HCEC 1CT (cell line): Measurements from ENCODE around the gene FOXK2.
"Not testable (repeated sequence)": the region's sequence is repeated elsewhere in the genome, so short reads cannot be mapped to it uniquely, and the experiment has no call there.

Experiments
- DNase-seq: peaks from one replicate; pipeline ENCODE4 v3.0.0-alpha.2; 2017

The FOXK2 gene

DNA sequence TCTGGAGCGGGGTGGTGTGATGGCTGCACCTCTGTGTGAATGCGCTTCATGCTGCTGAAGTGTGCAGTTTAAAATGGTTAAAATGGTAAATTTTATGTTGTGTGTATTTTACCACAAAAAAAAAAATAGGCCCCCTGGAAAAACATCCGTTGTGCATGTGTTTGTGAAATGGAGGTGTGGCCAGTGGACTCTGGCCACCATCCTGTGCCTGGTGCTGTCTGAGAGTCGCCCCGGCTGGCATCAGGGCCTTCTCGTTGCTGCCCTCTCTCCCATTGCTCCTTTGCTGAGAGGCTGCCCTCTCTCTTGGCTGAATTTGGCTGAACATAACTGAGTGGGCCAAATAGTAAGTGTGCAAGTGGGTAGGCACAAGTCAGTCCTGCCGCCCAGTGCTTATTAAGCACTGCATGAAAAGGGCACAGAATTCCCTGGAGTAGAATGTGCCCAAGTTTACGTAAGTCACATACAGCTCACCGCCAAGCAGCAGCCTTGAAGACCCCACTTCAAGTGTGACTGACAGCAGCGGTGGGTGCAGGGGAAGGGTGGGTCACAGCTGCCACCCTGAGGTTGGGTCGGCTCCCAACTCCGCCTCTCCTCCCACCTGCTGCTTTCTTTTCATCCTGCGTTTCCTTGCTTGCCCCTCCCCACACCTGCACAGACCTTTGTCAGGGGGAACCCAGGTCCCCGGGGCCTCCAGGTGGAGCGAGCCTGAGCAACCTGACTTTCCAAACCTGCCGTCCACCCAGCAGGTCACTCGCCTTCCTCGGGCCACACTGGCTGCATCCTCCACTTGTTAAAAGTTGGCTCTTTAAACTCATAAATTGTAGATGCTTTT is 46.8 kb downstream of the FOXK2 start:
- DNase-seq: no peak

DNA sequence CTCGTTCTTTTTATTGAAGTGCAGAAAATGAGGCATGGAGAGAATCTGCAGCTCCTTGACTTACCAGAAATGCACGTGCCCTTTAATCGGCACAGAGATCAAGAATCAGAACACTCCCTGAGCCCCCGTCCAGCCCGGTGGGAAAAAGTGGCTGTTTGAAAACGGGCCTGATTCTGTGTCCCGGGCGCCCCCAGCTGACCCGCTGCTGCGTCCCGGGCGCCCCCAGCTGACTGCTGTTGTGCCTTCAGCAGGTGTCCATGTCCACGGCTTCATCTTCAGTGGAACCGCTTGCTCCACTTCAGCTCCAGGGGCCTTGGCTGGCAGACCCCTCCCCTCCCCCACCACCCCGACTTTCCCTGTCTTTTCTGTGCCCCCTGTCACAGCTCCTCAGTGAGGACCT is 47.8 kb downstream of the FOXK2 start:
- no peak for DNase-seq

DNA sequence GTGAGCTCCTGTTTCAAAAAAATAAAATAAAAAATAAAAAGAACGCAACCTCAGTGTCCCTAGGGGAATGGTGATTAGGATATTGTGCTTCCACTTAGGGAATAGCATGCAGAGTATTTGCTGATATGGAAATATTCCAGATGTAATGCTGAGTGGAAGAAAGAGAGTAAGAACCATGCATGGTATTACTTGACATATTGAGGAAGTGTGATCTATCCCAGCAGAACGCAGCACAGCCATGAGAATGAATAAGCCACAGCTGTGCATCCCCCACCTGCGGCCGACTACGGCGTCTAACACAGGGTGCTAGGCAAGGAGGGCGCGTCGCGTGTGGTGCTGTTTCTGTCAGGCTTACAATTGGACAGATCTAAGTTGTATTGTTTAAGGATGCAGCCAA is 49.5 kb downstream of the FOXK2 start:
- DNase-seq: no peak

DNA sequence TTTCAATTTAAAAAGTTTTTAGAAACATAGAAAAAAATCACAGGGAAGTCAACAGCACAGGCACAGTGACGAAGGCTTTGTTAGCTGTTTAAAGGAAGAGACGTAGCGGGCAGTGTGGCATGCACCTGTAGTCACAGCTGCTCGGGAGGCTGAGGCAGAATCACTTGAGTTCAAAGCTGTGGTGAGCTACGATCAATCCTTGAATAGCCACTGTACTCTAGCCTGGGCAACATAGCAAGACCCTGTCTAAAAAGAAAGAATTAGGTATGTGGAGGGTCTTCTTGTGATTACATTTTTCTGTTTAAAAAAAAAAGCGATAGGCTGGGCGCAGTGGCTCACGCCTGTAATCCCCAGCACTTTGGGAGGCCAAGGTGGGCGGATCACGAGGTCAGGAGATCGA is 50.1 kb downstream of the FOXK2 start:
- DNase-seq: no peak

DNA sequence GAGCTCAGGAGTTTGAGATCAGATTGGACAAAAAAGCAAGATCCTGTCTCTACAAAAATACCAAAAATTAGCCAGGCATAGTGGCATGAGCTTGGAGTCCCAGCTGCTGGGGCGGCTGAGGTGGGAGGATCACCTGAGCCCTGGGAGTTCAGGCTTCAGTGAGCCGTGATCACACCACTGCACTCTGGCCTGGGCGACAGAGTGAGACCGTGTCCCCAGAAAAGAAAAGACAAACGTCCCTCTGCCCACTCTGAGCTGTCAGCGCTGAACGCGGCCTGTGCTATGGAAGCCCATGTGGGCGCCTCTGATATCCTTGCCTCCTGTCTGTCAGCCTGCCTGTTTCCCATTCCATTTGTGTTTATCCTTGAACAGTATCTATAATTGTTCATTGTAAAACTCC is 50.7 kb downstream of the FOXK2 start:
- DNase-seq: no peak

DNA sequence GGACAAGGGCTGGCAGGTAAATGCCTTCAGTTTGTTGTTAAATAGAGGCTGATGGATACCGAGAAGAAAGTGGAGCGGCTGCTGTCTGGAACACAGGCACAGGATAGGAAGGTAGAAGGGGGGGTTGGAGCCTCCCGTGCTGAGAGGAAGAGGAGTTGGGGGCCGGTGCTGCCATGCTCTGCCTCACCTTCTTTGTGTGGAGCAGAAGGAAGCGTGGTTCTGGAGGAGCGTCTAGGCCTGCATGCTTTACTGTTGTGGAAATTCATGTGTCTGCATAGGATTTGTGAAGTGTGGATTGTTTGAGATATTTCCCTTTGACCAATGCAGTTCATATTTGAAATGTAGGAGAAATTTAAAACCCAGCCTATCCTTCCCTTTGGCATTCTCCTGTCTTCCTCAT is 52.3 kb downstream of the FOXK2 start:
- no peak for DNase-seq

DNA sequence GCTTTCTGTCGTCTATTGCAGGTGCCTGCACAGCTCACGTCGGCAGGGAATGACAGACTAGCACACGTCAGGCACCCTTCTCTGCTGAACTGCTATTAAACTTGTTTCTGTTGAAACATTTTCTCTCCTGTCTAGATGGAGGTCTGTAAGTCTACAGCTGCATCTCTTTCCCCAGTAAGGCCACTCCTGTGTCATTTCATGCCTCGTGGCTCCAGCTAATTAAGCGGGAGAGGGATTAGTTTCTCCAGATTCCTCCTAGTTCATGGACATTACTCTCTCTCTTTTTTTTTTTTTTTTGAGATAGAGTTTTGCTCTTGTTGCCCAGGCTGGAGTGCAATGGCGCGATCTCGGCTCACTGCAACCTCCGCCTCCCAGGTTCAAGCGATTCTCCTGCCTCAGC is 54.5 kb downstream of the FOXK2 start:
- no peak for DNase-seq

DNA sequence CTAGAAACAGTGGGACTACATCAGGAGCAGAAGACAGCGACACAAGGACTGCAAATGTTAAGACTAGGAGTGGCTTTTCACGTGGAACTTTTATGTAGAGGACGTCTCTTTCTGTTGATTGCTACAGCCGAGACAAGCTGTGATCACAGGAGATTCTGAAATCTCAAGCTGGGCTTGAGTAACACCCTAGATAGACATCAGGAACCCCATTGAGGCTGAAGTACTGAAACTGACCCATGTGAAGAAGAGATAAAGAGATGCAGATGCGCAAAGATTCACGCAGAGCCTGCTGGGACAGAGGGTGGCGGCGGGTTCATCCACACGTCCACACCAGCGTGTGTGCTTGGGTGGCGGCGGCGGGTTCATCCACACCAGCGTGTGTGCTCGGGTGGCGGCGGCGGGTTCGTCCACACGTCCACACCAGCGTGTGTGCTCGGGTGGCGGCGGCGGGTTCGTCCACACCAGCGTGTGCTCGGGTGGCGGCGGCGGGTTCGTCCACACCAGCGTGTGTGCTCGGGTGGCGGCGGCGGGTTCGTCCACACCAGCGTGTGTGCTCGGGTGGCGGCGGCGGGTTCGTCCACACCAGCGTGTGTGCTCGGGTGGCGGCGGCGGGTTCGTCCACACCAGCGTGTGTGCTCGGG is 56.2 kb downstream of the FOXK2 start:
- DNase-seq: not testable (repeated sequence)

DNA sequence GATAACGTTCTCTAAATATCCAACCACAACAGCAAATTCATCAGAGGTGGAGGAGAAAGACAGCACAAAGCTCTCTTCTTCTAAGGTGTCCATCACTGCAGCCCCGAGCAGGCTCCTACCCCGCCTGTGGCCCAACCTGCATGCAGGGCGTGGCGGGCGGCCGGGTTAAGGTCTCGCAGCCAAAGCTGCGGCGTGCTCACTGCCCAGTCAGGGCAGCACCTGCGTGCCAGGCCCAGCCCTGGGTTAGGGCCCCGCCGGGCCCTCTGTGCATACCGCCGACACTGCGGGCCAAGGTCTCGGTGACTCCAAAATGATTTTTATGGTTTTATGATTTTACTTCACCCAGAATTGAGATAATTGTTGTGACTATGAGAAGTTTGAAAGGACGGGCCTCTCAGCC is 57.8 kb downstream of the FOXK2 start:
- no peak for DNase-seq

DNA sequence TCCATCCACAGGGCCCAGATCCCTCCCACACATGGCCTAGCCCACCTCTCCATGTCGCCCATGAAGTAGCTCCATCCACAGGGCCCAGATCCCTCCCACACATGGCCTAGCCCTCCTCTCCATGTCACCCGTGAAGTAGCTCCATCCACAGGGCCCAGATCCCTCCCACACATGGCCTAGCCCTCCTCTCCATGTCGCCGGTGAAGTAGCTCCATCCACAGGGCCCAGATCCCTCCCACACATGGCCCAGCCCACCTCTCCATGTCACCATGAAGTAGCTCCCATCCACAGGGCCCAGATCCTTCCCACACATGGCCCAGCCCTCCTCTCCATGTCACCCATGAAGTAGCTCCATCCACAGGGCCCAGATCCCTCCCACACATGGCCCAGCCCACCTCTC is 60.4 kb downstream of the FOXK2 start:
- DNase-seq: not testable (repeated sequence)

DNA sequence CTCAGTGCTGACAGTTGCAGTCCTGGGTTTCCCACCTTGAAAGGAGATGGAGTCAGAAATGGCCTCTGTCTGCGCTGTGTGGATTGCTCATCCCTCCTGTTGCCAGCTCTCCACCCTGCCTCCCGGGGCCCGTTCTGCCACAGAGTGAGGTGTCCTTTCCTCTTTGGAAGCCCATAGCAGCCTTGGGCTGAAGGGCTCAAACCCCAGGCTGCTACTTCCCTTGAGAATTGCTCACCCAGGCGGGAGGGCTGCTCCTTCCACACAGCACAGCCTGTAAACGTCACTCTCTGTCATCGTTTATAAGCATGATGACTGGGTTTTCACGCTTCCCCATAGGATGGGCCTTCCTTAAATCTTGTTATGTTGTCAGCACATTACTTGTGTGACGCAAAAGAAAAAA is 62.7 kb downstream of the FOXK2 start:
- DNase-seq: no peak

DNA sequence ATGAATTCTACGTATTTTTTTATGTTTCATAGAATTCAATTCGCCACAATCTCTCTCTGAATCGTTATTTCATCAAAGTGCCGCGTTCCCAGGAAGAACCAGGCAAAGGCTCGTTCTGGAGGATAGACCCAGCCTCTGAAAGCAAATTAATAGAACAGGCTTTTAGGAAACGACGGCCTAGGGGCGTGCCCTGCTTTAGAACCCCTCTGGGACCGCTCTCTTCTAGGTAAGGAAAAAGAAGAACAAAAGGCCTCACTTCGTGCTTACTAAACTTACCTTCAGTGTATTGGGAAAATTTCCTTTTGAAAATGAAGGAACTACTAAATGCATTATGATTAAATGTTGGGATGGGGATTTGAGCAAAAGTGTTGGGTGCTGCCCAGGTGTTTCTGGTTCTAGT is 63.2 kb downstream of the FOXK2 start:
- no peak for DNase-seq

DNA sequence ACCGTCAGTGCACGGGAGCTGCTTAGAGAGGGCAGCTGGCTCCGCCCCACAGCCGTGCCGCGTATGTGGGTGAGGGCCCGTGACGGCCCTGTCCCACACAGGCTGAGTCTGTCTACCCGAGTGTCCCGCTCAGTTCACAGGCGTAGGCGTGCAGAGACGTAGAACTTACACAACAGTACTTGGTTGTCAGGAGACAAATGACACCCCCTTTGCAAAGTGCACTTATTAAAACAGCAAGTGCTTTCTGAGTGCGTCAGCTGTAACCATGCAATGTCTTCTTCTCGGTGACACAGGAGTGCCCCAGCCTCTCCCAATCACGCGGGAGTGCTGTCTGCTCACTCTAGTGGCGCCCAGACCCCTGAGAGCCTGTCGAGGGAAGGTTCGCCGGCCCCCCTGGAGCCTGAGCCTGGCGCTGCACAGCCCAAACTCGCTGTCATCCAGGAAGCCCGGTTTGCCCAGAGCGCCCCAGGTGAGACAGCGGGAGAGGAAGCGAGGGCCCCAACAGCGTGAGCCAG is 64.2 kb downstream of the FOXK2 start:
- DNase-seq: no peak

DNA sequence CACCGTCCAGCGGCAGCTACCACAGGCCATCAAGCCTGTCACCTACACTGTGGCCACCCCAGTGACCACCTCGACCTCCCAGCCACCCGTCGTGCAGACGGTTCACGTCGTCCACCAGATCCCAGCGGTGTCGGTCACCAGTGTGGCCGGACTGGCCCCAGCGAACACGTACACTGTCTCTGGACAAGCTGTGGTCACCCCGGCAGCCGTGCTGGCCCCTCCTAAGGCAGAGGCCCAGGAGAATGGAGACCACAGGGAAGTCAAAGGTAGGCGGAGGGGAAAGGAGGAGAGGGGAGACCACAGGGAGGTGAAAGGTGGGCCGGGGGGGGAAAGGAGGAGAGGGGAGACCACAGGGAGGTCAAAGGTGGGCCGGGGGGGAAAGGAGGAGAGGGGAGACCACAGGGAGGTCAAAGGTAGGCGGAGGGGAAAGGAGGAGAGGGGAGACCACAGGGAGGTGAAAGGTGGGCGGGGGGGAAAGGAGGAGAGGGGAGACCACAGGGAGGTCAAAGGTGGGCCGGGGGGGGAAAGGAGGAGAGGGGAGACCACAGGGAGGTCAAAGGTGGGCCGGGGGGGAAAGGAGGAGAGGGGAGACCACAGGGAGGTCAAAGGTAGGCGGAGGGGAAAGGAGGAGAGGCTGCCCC is 66.5 kb downstream of the FOXK2 start:
- DNase-seq: not testable (repeated sequence)

DNA sequence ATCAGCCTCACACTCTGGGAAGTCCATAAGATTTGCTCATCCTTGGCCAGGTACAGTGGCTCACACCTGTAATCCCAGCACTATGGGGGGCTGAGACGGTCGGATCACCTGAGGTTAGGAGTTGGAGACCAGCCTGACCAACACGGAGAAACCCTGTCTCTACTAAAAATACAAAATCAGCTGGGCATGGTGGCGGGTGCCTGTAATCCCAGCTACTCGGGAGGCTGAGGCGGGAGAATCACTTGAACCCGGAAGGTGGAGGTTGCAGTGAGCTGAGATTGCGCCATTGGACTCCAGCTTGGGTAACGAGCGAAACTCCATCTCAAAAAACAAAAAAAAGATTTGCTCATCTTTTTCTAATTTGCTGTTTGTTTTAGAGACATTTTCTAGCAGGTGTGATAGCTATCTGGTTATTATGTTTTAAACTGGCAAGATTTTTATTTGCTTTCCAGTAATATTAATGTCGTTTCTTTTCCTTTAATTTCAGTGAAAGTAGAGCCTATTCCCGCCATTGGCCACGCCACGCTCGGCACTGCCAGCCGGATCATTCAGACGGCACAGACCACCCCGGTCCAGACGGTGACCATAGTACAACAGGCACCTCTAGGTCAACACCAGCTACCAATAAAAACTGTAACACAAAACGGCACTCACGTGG is 67.2 kb downstream of the FOXK2 start:
- no peak for DNase-seq

DNA sequence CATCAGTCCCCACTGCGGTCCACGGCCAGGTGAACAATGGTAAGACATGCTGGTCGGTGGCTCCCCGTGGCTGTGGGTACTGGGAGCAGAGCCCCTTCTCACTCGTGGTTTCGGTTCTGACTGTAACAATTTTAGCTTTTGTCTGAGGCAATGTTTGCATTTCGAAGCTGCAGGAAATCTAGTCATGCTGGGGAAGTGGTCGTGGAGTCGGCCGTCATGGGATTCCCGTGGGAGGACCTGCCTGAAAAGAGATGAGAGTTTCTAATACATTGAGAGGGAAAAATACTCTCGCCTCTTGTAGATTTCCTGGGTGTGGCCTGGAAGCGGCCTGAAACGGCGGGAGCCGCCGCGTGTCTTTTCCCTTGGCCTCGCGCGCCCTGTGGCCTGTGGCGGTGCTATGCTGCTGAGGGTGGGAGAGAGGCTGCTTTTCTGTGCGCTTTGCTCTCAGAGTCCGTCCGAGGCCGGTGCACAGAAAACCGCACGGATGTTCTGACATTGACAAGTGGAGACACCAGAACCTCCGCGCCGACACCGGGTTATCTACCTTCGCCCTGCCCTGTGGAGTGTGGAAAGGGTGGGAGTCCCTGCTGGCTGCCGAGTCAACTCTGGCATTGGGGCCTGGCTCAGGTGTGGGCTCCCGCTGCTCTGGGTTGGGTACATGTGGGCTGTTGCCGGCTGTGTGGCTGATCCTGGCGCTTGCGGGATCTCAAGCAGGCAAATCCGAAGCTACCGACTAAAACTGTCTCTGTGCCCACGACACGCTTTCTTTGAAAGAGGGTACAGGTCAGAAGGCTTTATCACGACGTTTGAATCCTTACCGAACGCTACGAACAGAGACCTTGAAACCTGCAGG is 67.9 kb downstream of the FOXK2 start:
- no peak for DNase-seq

DNA sequence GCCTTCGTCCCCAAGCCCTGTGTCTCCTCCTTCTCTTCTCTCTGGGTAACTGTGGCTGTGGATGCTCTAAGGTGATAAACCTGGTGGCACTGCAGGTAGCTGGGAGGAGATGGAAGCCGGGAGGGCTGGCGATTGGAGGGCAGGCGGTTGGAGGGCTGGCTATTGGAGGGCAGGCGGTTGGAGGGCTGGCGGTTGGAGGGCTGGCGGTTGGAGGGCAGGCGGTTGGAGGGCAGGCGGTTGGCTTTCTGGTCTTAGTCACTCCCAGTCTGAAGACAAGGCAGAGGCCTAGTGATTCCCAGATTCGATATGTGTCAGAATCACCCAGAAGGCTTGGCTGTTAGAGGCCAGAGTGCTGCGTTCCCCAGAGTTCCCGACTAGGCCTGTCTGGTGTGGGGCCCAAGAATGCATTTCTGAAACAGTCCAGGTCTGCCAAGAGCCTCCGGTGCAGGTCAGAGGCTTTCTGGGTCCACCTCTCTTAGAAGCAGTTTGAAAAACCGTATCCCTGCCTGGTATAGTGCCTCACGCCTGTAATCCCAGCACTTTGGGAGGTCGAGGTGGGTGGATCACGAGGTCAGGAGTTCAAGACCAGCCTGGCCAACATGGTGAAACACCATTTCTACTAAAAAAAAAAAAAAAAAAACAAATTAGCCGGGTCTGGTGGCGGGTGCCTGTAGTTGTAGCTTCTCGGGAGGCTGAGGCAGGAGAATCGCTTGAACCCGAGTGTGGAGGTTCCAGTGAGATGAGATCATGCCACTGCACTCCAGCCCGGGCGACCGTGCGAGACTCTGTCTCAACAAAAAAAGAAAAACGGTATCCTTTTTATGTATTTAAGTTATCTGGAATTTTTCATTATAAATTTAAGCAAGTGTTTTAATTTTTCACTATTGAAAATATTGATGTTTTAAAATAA is 69.0 kb downstream of the FOXK2 start:
- no peak for DNase-seq

DNA sequence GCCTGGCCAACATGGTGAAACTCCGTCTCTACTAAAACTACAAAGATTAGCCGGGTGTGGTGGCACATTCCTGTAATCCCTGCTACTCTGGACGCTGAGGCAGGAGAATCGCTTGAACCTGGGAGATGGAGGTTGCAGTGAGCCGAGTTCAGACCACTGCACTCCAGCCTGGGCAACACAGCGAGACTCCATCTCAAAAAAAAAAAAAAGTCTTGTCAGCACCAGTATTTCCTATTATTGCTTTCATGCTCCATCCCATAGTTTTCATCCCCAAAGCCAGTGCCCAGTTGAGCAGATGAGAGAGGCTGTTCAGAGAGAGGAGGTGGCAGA is 70.3 kb downstream of the FOXK2 start:
- no peak for DNase-seq

DNA sequence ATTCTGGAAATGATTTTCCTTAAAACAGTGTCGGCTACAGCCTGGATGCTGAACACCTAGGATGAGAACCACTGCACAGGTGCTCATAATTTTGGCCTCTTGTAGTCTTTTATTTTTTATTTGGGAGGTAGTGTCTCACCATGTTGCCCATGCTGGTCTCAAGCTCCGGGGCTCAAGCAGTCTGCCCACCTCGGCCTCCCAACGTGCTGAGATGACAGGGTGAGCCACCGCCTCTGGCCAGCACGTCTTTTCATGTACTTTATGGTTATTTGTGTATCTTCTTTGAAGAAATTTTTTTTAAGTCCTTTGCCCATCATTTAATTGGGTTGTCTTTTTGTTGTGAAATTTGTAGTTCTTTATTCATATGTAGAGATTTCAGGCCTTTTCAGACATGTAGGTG is 70.7 kb downstream of the FOXK2 start:
- no peak for DNase-seq

DNA sequence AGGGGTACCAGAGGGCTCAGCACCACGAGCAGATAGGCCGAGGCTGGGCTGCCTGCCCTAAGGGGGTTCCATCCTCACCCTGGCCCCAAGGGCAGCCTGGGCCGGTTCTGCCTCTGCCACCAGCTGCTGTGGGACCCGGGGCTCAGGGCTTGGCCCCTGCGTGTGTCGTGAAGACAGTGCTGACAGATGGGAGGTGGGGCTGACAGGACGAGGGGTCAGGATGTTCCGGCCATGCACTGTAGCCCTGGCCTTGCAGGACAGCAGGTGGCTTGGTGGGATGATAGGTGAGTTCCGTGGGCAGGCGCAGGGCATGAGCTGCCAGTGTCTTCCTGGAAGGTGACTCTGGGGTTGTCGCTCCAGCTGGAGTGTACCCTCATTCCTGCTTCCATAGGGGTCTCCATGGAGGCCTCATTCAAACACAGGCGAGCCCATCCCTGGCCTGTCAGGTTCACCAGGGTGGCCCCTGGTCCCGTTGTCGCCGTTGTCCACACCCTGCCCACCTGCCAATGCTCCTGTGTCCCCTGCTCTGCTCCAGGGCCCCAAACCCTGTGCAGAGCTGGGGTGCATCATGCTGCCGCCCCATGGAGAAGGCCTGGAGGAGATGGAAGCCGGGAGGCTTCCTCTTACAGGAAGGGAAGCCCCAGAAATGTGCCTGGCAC is 71.5 kb downstream of the FOXK2 start:
- no peak for DNase-seq

DNA sequence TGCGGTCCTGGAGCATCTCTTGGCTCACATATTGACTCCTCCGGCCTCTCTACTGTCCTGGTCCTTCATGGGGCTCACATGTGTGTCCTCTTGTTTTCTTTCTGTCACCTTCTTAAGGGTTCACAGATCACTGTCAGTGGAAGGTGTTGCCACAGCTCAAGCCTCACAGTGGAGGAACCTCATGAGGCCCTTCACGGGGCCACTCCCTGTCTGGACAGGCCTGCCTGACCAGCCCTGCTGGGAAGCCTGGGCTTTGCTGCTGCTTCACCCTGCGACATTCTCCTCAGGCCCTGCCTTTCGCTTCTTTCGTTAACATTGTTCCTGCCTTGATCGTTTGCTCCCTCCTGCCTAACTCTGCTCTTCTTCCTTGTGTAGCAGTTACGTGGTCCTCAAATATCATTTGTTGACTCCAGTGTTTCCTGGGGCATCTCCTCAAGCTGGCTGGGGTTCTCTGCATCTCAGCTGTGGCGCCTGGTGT is 72.8 kb downstream of the FOXK2 start:
- DNase-seq: no peak
